Stimulated activated memory B cell treated with anti-CD40 and anti-IgM and Interleukin-4, amounts not matched to agents 10 μg/mL and 1 μg/mL and 100 μg/mL, for 72 hours (primary cell): Measurements from ENCODE around the gene C1GALT1C1.

Experiments
- ATAC-seq: fragments of 150-1000 bp; cut with Tn5 transposase; 2 replicates; pipeline ENCODE4 v1.10.0; 2021
- H3K27ac Mint-ChIP-seq: one replicate; pipeline ENCODE4 v1.8.0; 2022; ENCODE audit warnings: mild to moderate bottlenecking, mixed read lengths
- H3K27me3 Mint-ChIP-seq: one replicate; pipeline ENCODE4 v1.8.0; 2022; ENCODE audit warnings: mixed read lengths
- H3K36me3 Mint-ChIP-seq: one replicate; pipeline ENCODE4 v1.8.0; 2022; ENCODE audit warnings: mixed read lengths
- H3K4me1 Mint-ChIP-seq: one replicate; pipeline ENCODE4 v1.8.0; 2022; ENCODE audit warnings: mixed read lengths
- H3K4me3 Mint-ChIP-seq: one replicate; pipeline ENCODE4 v1.8.0; 2022; ENCODE audit warnings: mild to moderate bottlenecking, moderate library complexity, mixed read lengths
- H3K9me3 Mint-ChIP-seq: one replicate; pipeline ENCODE4 v1.8.0; 2022; ENCODE audit warnings: mixed read lengths

C1GALT1C1 gene

DNA sequence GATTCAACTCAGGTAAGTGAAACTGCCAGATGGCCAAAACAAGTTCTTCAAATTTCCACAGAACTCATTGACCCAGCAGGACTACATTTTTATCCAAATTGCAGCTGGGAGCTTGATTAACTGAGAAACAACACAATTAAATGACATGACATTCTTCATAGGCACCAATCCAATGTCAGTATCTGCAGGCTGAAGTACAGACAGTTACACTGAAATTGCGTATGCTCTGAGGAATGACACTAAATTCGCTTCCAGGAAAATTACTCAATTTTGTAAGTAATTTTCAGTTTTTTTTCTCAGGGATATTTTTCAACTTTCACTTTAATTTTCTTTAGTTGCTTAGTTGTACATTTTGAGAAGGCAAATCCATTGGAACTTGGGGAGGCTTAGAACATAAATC is 4.5 kb downstream of the C1GALT1C1 start:
- no peak overlapping the region for H3K27ac Mint-ChIP-seq
- ATAC-seq: no peak
- peaks cover 2% of the 10 kb centered on the region for H3K4me1 Mint-ChIP-seq
- no peak overlapping the region for H3K4me3 Mint-ChIP-seq
- H3K27me3 Mint-ChIP-seq: no peaks in the 10 kb centered on the region
- H3K9me3 Mint-ChIP-seq: no peaks in the 10 kb centered on the region
- no peaks in the 10 kb centered on the region for H3K36me3 Mint-ChIP-seq

DNA sequence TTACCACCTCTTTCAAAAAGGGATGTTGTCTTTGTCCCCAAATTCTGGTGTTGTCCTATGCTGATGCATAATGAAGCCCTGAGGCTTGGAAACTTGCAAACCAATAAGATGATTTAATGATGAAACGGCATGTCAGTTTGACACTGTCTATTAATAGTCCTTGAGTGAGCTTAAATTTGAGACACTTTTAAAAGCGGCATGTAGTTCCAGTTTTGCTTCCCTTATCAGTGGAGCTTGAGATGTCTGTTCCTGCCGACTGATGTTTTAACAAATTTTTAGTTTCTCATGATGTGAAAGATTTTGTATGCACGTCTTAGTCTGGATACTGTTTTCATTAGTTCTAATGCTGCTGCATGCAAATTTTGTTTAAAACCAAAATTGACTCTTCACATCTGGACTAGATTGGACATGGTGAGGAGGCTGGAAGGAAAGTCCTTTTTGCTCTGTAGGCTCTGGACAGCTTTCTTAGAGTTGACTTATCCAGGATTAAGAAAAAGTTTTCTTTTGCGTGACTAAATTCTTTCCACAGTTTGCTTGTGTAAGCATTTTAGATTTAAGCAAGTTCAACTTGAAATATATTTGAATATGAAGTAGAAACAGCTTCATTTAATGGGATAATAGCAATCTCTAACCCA is 11.7 kb downstream of the C1GALT1C1 start:
- Mint-ChIP-seq H3K36me3 (peaks cover 12% of the 10 kb centered on the region), H3K4me3 (no peak overlapping the region), H3K27me3 (no peaks in the 10 kb centered on the region), H3K4me1 (no peaks in the 10 kb centered on the region), H3K9me3 (no peaks in the 10 kb centered on the region), H3K27ac (no peak overlapping the region)
- ATAC-seq: no peak

DNA sequence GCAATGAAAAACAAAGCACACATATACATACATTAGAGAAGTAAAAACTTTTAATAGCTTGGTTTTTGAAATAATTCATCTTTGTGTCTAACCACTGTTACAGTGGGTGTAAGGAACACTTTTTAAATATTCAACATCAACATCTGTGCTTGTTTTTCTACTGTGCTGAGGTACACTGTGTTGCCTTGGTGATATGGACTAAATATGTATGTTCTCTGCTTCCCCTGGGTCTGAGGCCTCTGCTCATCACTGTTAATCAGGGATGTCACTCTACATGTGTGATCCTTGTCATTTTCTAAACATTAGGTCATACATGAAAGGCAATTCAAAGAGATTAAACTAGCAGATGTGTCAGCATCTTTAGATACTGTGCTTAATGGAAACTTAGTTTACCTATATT is 15.0 kb downstream of the C1GALT1C1 start:
- Mint-ChIP-seq H3K9me3 (no peaks in the 10 kb centered on the region), H3K4me3 (no peak overlapping the region), H3K27ac (no peak overlapping the region), H3K4me1 (no peaks in the 10 kb centered on the region), H3K36me3 (peaks cover 15% of the 10 kb centered on the region), H3K27me3 (no peaks in the 10 kb centered on the region)
- ATAC-seq: no peak

DNA sequence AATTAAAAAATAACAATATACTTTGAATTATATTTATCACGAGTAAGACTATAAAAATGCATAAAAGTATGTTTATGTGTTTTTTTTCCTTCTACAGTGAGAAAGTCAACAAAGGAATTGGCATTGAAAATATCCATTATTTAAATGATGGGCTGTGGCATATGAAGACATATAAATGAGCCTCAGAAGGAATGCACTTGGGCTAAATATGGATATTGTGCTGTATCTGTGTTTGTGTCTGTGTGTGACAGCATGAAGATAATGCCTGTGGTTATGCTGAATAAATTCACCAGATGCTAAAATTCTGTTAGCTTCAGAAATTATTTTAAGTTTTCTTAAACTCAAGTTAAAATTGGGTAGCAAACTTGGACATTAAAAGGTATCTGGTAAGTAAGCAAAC is 17.8 kb downstream of the C1GALT1C1 start:
- H3K4me3 Mint-ChIP-seq: no peak overlapping the region

DNA sequence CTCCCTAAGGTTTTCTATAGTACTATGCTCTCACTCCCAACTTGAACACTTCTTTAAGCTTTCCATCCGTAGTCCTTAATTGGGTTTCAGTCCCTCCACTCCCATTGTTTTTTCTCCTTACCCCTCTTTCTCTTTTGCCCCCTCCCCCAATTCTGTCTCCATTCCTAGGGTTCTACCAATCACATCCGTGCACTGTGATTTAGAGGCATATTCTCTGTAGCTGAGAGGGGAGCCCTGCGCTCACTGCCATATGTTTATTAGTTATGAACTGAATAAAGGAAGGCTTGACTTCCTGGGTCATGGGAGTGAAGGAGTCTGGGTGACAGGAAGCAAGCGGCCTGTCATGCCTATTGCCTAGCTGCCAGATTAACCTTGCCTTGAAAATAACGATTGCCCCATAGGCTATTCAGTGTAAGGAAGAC is 25.5 kb downstream of the C1GALT1C1 start:
- peak overlapping the region; percentile 99 for H3K27ac Mint-ChIP-seq
- no peaks in the 10 kb centered on the region for H3K4me1 Mint-ChIP-seq
- peaks cover 5% of the 10 kb centered on the region for H3K36me3 Mint-ChIP-seq
- peak overlapping the region; percentile 95 for H3K4me3 Mint-ChIP-seq
- no peaks in the 10 kb centered on the region for H3K27me3 Mint-ChIP-seq
- ATAC-seq: peak; percentile 73
- H3K9me3 Mint-ChIP-seq: no peaks in the 10 kb centered on the region

More for the DNA sequence above, 17.8 kb downstream of the C1GALT1C1 start:
- Mint-ChIP-seq H3K27ac (no peak overlapping the region), H3K36me3 (peaks cover 11% of the 10 kb centered on the region), H3K9me3 (no peaks in the 10 kb centered on the region), H3K4me1 (no peaks in the 10 kb centered on the region), H3K27me3 (no peaks in the 10 kb centered on the region)
- no peak for ATAC-seq

DNA sequence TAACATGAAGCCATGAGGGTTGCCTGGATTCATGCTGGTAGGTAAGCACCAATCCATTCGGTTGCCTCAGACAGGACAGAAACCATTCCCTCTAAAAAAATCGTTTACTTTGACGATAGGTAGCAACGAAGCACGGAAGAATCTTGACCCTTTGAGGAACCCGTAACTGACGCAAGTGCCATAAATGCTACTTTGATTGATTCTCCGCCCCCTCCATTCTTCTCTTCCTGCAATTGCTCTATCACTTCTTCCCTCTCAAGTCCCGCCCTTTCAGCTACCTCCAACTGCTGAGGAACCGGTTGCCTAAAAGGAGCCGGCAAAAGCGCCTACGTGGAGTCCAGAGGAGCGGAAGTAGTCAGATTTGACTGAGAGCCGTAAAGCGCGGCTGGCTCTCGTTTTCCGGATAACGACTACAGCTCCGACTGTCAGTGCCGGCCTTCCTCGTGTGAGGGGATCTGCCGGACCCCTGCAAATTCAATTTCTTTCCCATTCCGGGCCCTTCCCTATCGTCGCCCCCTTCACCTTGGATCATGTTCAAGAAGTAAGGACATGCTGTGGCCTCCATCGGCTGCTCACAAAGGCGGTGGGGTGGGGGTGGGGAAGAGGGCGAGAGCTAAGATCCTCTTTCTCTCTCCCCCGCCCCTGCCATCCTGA is 26.0 kb downstream of the C1GALT1C1 start, which contains the start of gene MCTS1:
Gene MCTS1 (plus strand): TSS at position 395 of the 654 bp plus-strand sequence. CDS start 136 bp downstream, at position 531.
- Mint-ChIP-seq H3K9me3 (no peaks in the 10 kb centered on the region), H3K36me3 (peaks cover 5% of the 10 kb centered on the region), H3K4me1 (no peaks in the 10 kb centered on the region), H3K27ac (peak within 1 kb of the TSS; percentile 99), H3K4me3 (peak within 1 kb of the TSS; percentile 95), H3K27me3 (no peaks in the 10 kb centered on the region)
- peak; percentile 94 for ATAC-seq

DNA sequence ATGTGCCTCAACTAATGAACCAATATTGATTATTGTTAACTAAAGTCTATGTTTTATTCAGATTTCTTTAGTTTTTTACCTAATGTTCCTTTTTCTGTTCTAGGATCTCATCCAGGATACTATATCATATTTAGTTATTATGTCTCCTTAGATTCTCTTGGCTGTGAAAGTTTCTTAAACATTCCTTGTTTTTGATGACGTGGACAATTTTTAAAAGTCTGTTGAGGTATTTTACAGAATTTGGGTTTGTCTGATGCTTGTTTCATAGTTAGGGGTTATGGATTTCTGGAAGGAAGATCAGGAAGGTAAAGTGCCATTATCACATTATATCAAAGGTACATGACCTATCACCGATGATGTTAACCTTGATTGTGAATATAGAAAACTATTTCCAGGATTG is 44.2 kb downstream of the C1GALT1C1 start:
- no peaks in the 10 kb centered on the region for H3K36me3 Mint-ChIP-seq
- no peaks in the 10 kb centered on the region for H3K27me3 Mint-ChIP-seq
- H3K4me1 Mint-ChIP-seq: no peaks in the 10 kb centered on the region
- no peak overlapping the region for H3K4me3 Mint-ChIP-seq
- no peaks in the 10 kb centered on the region for H3K9me3 Mint-ChIP-seq
- H3K27ac Mint-ChIP-seq: no peak overlapping the region
- no peak for ATAC-seq
